GM18861 (cell line): ENCODE measurements around the gene PSEN1.
A peak's percentile ranks its signal among the peaks of the same experiment; 100 is the strongest.

Experiments used
- ATAC-seq: cut with Tn5 transposase; IDR thresholded peaks from one replicate; pipeline ENCODE4 v1.9.1; 2021; ENCODE audit not compliant: unreplicated experiment

The PSEN1 gene

GRCh38 chr14:73266317-73266716, 130.0 kb downstream of the PSEN1 start:
- no peak for ATAC-seq

GRCh38 chr14:73267474-73267873, 131.2 kb downstream of the PSEN1 start:
- no peak for ATAC-seq

GRCh38 chr14:73269729-73270531, 133.6 kb downstream of the PSEN1 start:
- ATAC-seq = peak; percentile 70

GRCh38 chr14:73272393-73272792, 136.1 kb downstream of the PSEN1 start:
- ATAC-seq = no peak
